Measurements from ENCODE around the gene RBMX. TPM values are rescaled to one million over a fixed set of nuclear protein-coding genes. Genes with fewer than 3 reads are reported as not detected.

Gene RBMX
- total and polyA plus RNA-seq, 2 of the 13 experiments (the other 11 are each of a cell fraction or from before 2014, with no cell fraction given) = 114 to 254 TPM

DNA sequence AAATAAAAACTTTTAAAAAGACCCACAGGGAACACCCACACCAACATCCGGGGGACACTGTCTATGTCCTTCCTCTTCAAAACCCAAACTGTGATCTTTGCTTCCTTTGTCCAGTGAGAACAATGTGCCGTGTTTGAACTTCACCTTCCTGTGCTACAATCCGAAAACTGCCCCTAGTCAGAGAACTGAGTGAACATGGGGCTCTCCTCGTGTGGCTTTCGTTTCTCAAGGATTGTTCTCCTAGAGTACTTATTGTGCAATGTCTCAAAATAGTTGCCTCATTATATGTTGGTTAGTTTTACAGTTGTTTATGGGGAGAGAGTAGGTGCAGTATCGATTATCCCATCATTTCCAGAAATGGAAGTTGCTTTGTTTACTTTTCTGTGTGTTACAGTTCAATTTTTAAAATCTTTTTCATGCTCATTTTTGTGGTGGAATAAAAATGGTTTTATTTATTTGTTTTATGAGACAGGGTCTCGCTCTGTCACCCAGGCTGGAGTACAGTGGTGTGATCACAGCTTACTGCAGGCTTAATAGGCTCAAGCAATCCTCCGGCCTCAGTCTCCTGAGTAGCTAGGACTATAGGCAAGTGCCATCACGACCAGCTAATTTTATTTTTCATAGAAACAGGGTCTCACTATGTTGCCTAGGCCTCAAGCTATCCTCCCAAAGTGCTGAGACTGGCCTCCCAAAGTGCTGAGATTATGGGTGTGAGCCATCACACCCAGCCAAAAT lies 29.9 kb downstream of the RBMX start:
- H3K27ac ChIP-seq (ENCODE audit: extremely low read length, insufficient read depth, low read length) = no peak overlapping the region
- no peak overlapping the region for H3K4me3 ChIP-seq (replicated peaks in 1 of 3; ENCODE audit: insufficient read depth in 1 of 3, low read depth in 2 of 3, low read length in 3 of 3)
- H4K20me1 ChIP-seq (ENCODE audit: insufficient read depth, low read length) = no peaks in the 10 kb centered on the region
- CTCF ChIA-PET (ENCODE audit: low intra/inter-chr PET ratio, low total read pairs) = no interaction called here
- ATAC-seq (peak; percentile 62), FAIRE-seq (no peak), DNase-seq (ENCODE audit: low spot score) (no peak)
- H2AFZ ChIP-seq (ENCODE audit: low read length) = no peak overlapping the region
- no peak overlapping the region for H3K9ac ChIP-seq (ENCODE audit: insufficient read depth, low read depth, low read length)
- POLR2A ChIA-PET = no interaction called here
- in situ Hi-C loops (cut with HindIII; ENCODE audit: extremely low pct_ligation_motif_present, low pct_unique_long_range_greater_than_20kb) (no loop called here), intact Hi-C loops (cut with micrococcal nuclease; ENCODE audit: unreplicated experiment) (no loop called here)
- H3K27me3 ChIP-seq (ENCODE audit: control insufficient read depth in 1 of 2, insufficient read depth in 2 of 2, low read length in 2 of 2) = no peaks in the 10 kb centered on the region
- 0 out of 5 replicates have a peak, but pooled peaks cover 0 to 4% of the 10 kb centered on the region in 2 experiments for H3K36me3 ChIP-seq (replicated peaks in 1 of 2; ENCODE audit: control insufficient read depth in 1 of 2, insufficient read depth in 2 of 2, low read length in 2 of 2)
- no TSS peak for BruUV-seq (replicated peaks)
- no peaks in the 10 kb centered on the region for H3K9me3 ChIP-seq (ENCODE audit: low read length)
- TF ChIP-seq ETV5 (CRISPR knock-in tag; IDR thresholded peaks at IDR 0.05; ENCODE audit: borderline replicate concordance) (no peak), TGIF2 (CRISPR knock-in tag; IDR thresholded peaks at IDR 0.05) (no peak), SOX6 (IDR thresholded peaks at IDR 0.05) (no peak), SOX6 (CRISPR knock-in tag; IDR thresholded peaks at IDR 0.05) (peak; percentile 67), ONECUT2 (CRISPR knock-in tag; IDR thresholded peaks at IDR 0.05) (0 out of 2 replicates have a peak, but pooled peaks have one; percentile 24), PHB2 (IDR thresholded peaks at IDR 0.05; ENCODE audit: partially characterized antibody) (no peak), CEBPG (CRISPR knock-in tag; IDR thresholded peaks at IDR 0.05) (peak; percentile 82), MAFK (conservative IDR thresholded peaks at IDR 0.05 in 1 of 2, IDR thresholded peaks at IDR 0.05 in 1 of 2; ENCODE audit: low read length in 2 of 2) (no peak), ADNP (CRISPR knock-in tag; IDR thresholded peaks at IDR 0.05) (no peak), CEBPB (IDR thresholded peaks at IDR 0.05; ENCODE audit: borderline replicate concordance, low read depth, low read length) (peak; percentile 90), GATAD2A (CRISPR knock-in tag; IDR thresholded peaks at IDR 0.05) (peak; percentile 32; the same call in 1 of the 2 replicates), SP5 (CRISPR knock-in tag; IDR thresholded peaks at IDR 0.05; ENCODE audit: borderline replicate concordance, low read depth) (no peak), MEIS1 (CRISPR knock-in tag; IDR thresholded peaks at IDR 0.05; ENCODE audit: borderline replicate concordance) (no peak), ZNF777 (CRISPR knock-in tag; IDR thresholded peaks at IDR 0.05) (no peak), SOX13 (IDR thresholded peaks at IDR 0.05) (no peak), SOX13 (CRISPR knock-in tag; conservative IDR thresholded peaks at IDR 0.05 in 1 of 2, IDR thresholded peaks at IDR 0.05 in 1 of 2) (peak in 1 of 2 experiments; percentile 34; a peak in 1 of 4 replicates), SOX5 (CRISPR knock-in tag; IDR thresholded peaks at IDR 0.05; ENCODE audit: borderline replicate concordance) (peak; percentile 55)
- TF ChIP-seq, protein P1, sequence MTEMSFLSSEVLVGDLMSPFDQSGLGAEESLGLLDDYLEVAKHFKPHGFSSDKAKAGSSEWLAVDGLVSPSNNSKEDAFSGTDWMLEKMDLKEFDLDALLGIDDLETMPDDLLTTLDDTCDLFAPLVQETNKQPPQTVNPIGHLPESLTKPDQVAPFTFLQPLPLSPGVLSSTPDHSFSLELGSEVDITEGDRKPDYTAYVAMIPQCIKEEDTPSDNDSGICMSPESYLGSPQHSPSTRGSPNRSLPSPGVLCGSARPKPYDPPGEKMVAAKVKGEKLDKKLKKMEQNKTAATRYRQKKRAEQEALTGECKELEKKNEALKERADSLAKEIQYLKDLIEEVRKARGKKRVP (CRISPR knock-in tag; IDR thresholded peaks at IDR 0.05) = peak in 1 of 2 experiments; percentile 86; a peak in 2 of 4 replicates
- no peak overlapping the region for H3K4me2 ChIP-seq (ENCODE audit: low read depth, low read length)
- no peaks in the 10 kb centered on the region for H3K79me2 ChIP-seq (ENCODE audit: insufficient read depth, low read length)
- 65% methylated on average over 9 of the region's 9 CpGs for WGBS (ENCODE audit: low lambda C conversion rate)
- H3K4me1 ChIP-seq (ENCODE audit: insufficient read depth, low read length) = peaks cover 8% of the 10 kb centered on the region; the same call in 1 of the 2 replicates

All from HepG2 (cell line).